Endothelial cell of umbilical vein (primary cell): ENCODE results near the gene NODAL. TPM values are rescaled to one million over a fixed set of nuclear protein-coding genes. Genes with fewer than 3 reads are reported as not detected.
A peak's percentile ranks its signal among the peaks of the same experiment; 100 is the strongest.

Source experiments
- BruUV-seq: library from RNA; stranded (reverse); fragments of 400-500 nt; replicated peaks from 2 replicates; lab custom pipeline; 2021; lab: Mats Ljungman, UMichigan
- CTCF ChIA-PET: fragments of 300-600, 350-600 bp; sonication (Branson Sonifier 250); formaldehyde crosslinking; loops from one replicate; lab custom pipeline; 2021; ENCODE audit warnings: antibody characterized with exemption, inconsistent platforms; lab: Charles Lee
- POLR2A ChIA-PET: fragments of 300-600, 350-600 bp; sonication (Branson Sonifier 250); formaldehyde crosslinking; loops from one replicate; lab custom pipeline; 2021; ENCODE audit warnings: antibody characterized with exemption, inconsistent platforms; lab: Charles Lee
- DNase-seq: peaks from one replicate; pipeline ENCODE4 v3.0.0-alpha.2; 2011; ENCODE audit warnings: low read depth, low spot score
- FAIRE-seq: peaks from 2 replicates; lab custom pipeline; 2011; peaks lifted over from hg19 to GRCh38; lab: Jason Lieb, UNC
- H2AFZ ChIP-seq: 2 replicates; pipeline ENCODE4 v1.6.0; 2012; ENCODE audit warnings: low read depth, low read length, control low read depth, inconsistent platforms
- H3K27ac ChIP-seq: 2 replicates; pipeline ENCODE4 v1.5.1; 2011; ENCODE audit warnings: low read depth, mild to moderate bottlenecking, control low read depth, low read length, moderate library complexity; ENCODE audit not compliant: insufficient read depth
- H3K27me3 ChIP-seq, 2 experiments: 2 replicates each; pipeline versions ENCODE4 v1.6.0 to v1.6.1; 2011; ENCODE audit warnings: low read length in 2 of 2, mixed read lengths in 1 of 2; ENCODE audit not compliant: control insufficient read depth in 2 of 2, insufficient read depth in 2 of 2
- H3K36me3 ChIP-seq, 2 experiments: 2 replicates in 1 of 2; 3 replicates in 1 of 2; pipeline ENCODE4 v1.5.1; 2011; ENCODE audit warnings: low read length in 2 of 2, mild to moderate bottlenecking in 1 of 2, moderate library complexity in 1 of 2; ENCODE audit not compliant: control insufficient read depth in 2 of 2, insufficient read depth in 2 of 2; ENCODE audit errors: extremely low read depth in 1 of 2
- H3K4me1 ChIP-seq: 3 replicates; pipeline ENCODE4 v1.5.1; 2011; ENCODE audit warnings: mild to moderate bottlenecking, low read length; ENCODE audit not compliant: control insufficient read depth, insufficient read depth; ENCODE audit errors: extremely low read depth
- H3K4me2 ChIP-seq: 2 replicates; pipeline ENCODE4 v1.6.1; 2011; ENCODE audit warnings: low read length, control low read depth, mixed read lengths; ENCODE audit not compliant: insufficient read depth
- H3K4me3 ChIP-seq, 3 experiments: fragments of 200-600 bp in 1 of 3; sonication (generic), shearing (Covaris generic) in 1 of 3; replicated peaks in 1 of 3; 2 replicates each; pipeline ENCODE4 v1.5.1; 2011 to 2016; ENCODE audit warnings: control low read depth in 3 of 3, low read length in 3 of 3, mild to moderate bottlenecking in 2 of 3, inconsistent platforms in 1 of 3, low read depth in 1 of 3, moderate library complexity in 1 of 3; ENCODE audit not compliant: insufficient read depth in 1 of 3
- H3K79me2 ChIP-seq: 2 replicates; pipeline ENCODE4 v1.6.0; 2012; ENCODE audit warnings: low read length, inconsistent platforms; ENCODE audit not compliant: control insufficient read depth, insufficient read depth
- H3K9ac ChIP-seq: replicated peaks from 2 replicates; pipeline ENCODE3; 2011; ENCODE audit warnings: low read length, control low read depth; ENCODE audit not compliant: insufficient read depth; ENCODE audit errors: extremely low read depth
- H3K9me1 ChIP-seq: replicated peaks from 3 replicates; pipeline ENCODE4 v1.6.0; 2011; ENCODE audit warnings: mild to moderate bottlenecking, low read length; ENCODE audit not compliant: control insufficient read depth, insufficient read depth; ENCODE audit errors: extremely low read depth
- H3K9me3 ChIP-seq: replicated peaks from 2 replicates; pipeline ENCODE4 v1.5.1; 2012; ENCODE audit warnings: low read length, inconsistent platforms; ENCODE audit not compliant: control insufficient read depth, insufficient read depth
- H4K20me1 ChIP-seq: replicated peaks from 2 replicates; pipeline ENCODE3; 2011; ENCODE audit warnings: mild to moderate bottlenecking, low read length; ENCODE audit not compliant: control insufficient read depth, insufficient read depth; ENCODE audit errors: extremely low read depth
- EZH2 ChIP-seq: IDR thresholded peaks from 2 replicates; pipeline ENCODE4 v1.6.1; 2012; ENCODE audit warnings: borderline replicate concordance, low read depth, mild to moderate bottlenecking, moderate library complexity, low read length, inconsistent platforms; ENCODE audit not compliant: severe bottlenecking
- FOS ChIP-seq: IDR thresholded peaks from 2 replicates; pipeline ENCODE4 v1.6.1; 2011; ENCODE audit warnings: mild to moderate bottlenecking, low read length, moderate library complexity, borderline replicate concordance; ENCODE audit not compliant: insufficient read depth
- GATA2 ChIP-seq: IDR thresholded peaks from 2 replicates; pipeline ENCODE4 v1.7.0; 2011; ENCODE audit warnings: low read depth, mild to moderate bottlenecking, moderate library complexity, mixed read lengths, low read length; ENCODE audit not compliant: insufficient read length, insufficient read depth
- JUN ChIP-seq: IDR thresholded peaks from 2 replicates; pipeline ENCODE4 v1.6.1; 2011; ENCODE audit warnings: borderline replicate concordance, low read depth; ENCODE audit not compliant: insufficient read length, insufficient read depth
- MYC ChIP-seq: IDR thresholded peaks from one replicate; pipeline ENCODE4 v1.6.1; 2011; ENCODE audit warnings: mild to moderate bottlenecking, low read depth, low read length
- POLR2A ChIP-seq: IDR thresholded peaks from 2 replicates; pipeline ENCODE4 v1.6.1; 2012; ENCODE audit warnings: low read depth, mild to moderate bottlenecking, control low read depth, low read length
- POLR2AphosphoS5 ChIP-seq: IDR thresholded peaks from 2 replicates; pipeline ENCODE4 v1.6.1; 2012; ENCODE audit warnings: low read depth, mild to moderate bottlenecking, control low read depth, low read length, moderate library complexity; ENCODE audit not compliant: insufficient read depth
- dilution Hi-C: fragments of 300-500 bp; cut with MboI; formaldehyde crosslinking; loops from one replicate; pipeline ENCODE4 v1.15.0; 2019; ENCODE audit warnings: low sequenced_read_pairs; ENCODE audit not compliant: extremely low pct_ligation_motif_present
- intact Hi-C: fragments of 100-400 bp; cut with micrococcal nuclease; formaldehyde crosslinking; loops from one replicate; pipeline ENCODE4 v1.10.0; 2022
- polyA plus RNA-seq, 4 experiments: library from polyadenylated mRNA; depleted of rRNA in 3 of 4; stranded (reverse) in 3 of 4; unstranded in 1 of 4; fragments of >200 nt; gene quantifications; 2 replicates each; pipeline versions ENCODE4 v1.2.1 to v1.2.3, GENCODE V29; 2011 to 2012; ENCODE audit warnings: missing spikeins in 1 of 4
- total RNA-seq: library from RNA; stranded (reverse); gene quantifications from 2 replicates; pipeline ENCODE4 v1.2.3, GENCODE V29; 2021
- TF ChIP-seq, protein P1 (sequence below): IDR thresholded peaks from 2 replicates; pipeline ENCODE4 v1.6.1; 2011; ENCODE audit not compliant: insufficient read depth, insufficient read length
- TF ChIP-seq, protein P2 (sequence below), 2 donors: IDR thresholded peaks; 1 replicate in 1 of 2; 2 replicates in 1 of 2; pipeline ENCODE4 v1.5.1; 2011; ENCODE audit warnings: low read length in 2 of 2, mild to moderate bottlenecking in 2 of 2, moderate library complexity in 2 of 2, control low read depth in 1 of 2, inconsistent platforms in 1 of 2, low read depth in 1 of 2; ENCODE audit not compliant: insufficient read depth in 1 of 2; ENCODE audit errors: extremely low read depth in 1 of 2

Gene NODAL
- total and polyA plus RNA-seq, 2 donors (not counting 3 experiments of a cell fraction or from before 2014, with no cell fraction given) = not detected

DNA sequence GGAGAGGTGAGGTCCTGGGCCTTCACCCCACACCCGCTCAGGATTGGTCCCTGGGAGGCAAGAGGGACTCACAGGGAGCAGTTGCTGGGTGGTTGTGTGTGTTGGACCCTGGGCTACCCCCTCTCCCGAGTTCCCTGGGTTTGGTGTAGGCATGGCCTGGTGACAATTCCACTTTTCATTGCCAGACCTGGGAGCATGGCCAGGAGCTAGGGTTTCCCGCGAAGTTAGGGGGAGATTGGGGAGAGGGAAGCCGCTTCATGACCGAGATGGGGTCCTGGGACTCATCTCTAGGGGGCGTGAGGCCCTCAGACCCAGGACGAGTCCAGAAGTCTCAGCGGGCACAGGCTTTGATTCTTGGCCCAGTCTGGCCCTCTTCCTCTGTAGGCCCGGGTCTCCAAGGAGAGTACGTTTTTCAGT lies 37.7 kb upstream of the NODAL start:
- Histone ChIP-seq H3K4me1 (peaks cover 44% of the 10 kb centered on the region), H3K79me2 (peaks cover 3% of the 10 kb centered on the region), H3K36me3 (no peaks in the 10 kb centered on the region), H3K9me1 (no peaks in the 10 kb centered on the region), H3K27me3 (peaks cover 0 to 2% of the 10 kb centered on the region in 2 experiments), H3K9me3 (no peaks in the 10 kb centered on the region), H3K4me2 (peak overlapping the region; percentile 74), H4K20me1 (no peaks in the 10 kb centered on the region), H3K27ac (no peak overlapping the region), H3K4me3 (peak overlapping the region; percentile 35 to 71 (median 36)), H3K9ac (peak overlapping the region; percentile 58), H2AFZ (peak overlapping the region; percentile 82)
- ChIA-PET CTCF (interaction anchor here (1.0 to 2.0 kb wide), 2 partner anchors 18 to 258 kb away, joined by 6 to 7 read pairs; no protein-coding TSS in a partner anchor), POLR2A (no interaction called here)
- no peak for DNase-seq
- dilution Hi-C loops = no loop called here
- no peak for FAIRE-seq
- intact Hi-C loops = loop anchor here (2.0 kb wide), 1 partner anchor 74 kb away; the partner anchor contains the start of gene EIF4EBP2
- TF ChIP-seq JUN = no peak
- TF ChIP-seq POLR2A = no peak
- TF ChIP-seq FOS = no peak
- TF ChIP-seq POLR2AphosphoS5 = no peak
- TF ChIP-seq, protein P1, sequence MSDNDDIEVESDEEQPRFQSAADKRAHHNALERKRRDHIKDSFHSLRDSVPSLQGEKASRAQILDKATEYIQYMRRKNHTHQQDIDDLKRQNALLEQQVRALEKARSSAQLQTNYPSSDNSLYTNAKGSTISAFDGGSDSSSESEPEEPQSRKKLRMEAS = no peak
- no peak for TF ChIP-seq GATA2
- TF ChIP-seq, protein P2, sequence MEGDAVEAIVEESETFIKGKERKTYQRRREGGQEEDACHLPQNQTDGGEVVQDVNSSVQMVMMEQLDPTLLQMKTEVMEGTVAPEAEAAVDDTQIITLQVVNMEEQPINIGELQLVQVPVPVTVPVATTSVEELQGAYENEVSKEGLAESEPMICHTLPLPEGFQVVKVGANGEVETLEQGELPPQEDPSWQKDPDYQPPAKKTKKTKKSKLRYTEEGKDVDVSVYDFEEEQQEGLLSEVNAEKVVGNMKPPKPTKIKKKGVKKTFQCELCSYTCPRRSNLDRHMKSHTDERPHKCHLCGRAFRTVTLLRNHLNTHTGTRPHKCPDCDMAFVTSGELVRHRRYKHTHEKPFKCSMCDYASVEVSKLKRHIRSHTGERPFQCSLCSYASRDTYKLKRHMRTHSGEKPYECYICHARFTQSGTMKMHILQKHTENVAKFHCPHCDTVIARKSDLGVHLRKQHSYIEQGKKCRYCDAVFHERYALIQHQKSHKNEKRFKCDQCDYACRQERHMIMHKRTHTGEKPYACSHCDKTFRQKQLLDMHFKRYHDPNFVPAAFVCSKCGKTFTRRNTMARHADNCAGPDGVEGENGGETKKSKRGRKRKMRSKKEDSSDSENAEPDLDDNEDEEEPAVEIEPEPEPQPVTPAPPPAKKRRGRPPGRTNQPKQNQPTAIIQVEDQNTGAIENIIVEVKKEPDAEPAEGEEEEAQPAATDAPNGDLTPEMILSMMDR (IDR thresholded peaks at IDR 0.05; ENCODE audit: extremely low read depth in 1 of 2, insufficient read depth in 1 of 2, low read depth in 1 of 2, low read length in 2 of 2) = no peak
- no peak for TF ChIP-seq MYC
- TF ChIP-seq EZH2 = no peak
- BruUV-seq = TSS peak; percentile 43
